Testis (tissue), 3 donors: Measurements from ENCODE around the gene ADAMTS12. TPM values are rescaled to one million over a fixed set of nuclear protein-coding genes. Genes with fewer than 3 reads are reported as not detected.

ENCODE experiments used
- DNase-seq: peaks from one replicate; pipeline ENCODE4 v3.0.0-alpha.2; 2019
- H3K27ac ChIP-seq, 2 donors: fragments of 200-600 bp; sonication (generic); one replicate each; pipeline ENCODE4 v1.5.1; 2019
- H3K27me3 ChIP-seq: fragments of 200-600 bp; sonication (generic); one replicate; pipeline ENCODE4 v1.5.1; 2019
- H3K36me3 ChIP-seq: fragments of 200-600 bp; sonication (generic); one replicate; pipeline ENCODE4 v1.5.1; 2017; ENCODE audit warnings: low read depth; ENCODE audit errors: missing control alignments
- H3K4me1 ChIP-seq: fragments of 200-600 bp; sonication (generic); one replicate; pipeline ENCODE4 v1.5.1; 2019
- H3K4me3 ChIP-seq, 2 donors: fragments of 200-600 bp; sonication (generic); one replicate each; pipeline ENCODE4 v1.5.1; 2017 to 2019
- H3K9me3 ChIP-seq: fragments of 200-600 bp; sonication (generic); one replicate; pipeline ENCODE4 v1.5.1; 2017
- POLR2A ChIP-seq: fragments of 450-650 bp; IDR thresholded peaks from one replicate; pipeline ENCODE4 v1.6.1; 2017; ENCODE audit warnings: antibody characterized with exemption, mild to moderate bottlenecking, moderate library complexity
- WGBS, 2 donors: methylation state at CpG; one replicate each; pipeline ENCODE4 v1.1.5; 2018; 5-methylcytosine and 5-hydroxymethylcytosine counted together
- intact Hi-C: fragments of 100-400 bp; cut with DNase I; formaldehyde crosslinking; loops from one replicate; pipeline ENCODE4 v1.15.1; 2023; ENCODE audit warnings: low total_unique reads
- polyA plus RNA-seq: library from polyadenylated mRNA; stranded (reverse); fragments of 350-450 nt; fragmentation: Illumina TruSeq; extraction: RNeasy Lipid Tissue Mini Kit (QIAGEN cat#74804); gene quantifications from one replicate; pipeline ENCODE4 v1.2.3, GENCODE V29; 2014; ENCODE audit warnings: low read depth, low replicate concordance; ENCODE audit not compliant: insufficient read depth
- total RNA-seq, 2 donors: library from RNA; depleted of rRNA; stranded (reverse); fragments of >200 nt; gene quantifications; one replicate each; pipeline ENCODE4 v1.2.3, GENCODE V29; 2016
- TF ChIP-seq, protein P1 (sequence below), 3 experiments: fragments of 450-650 bp in 2 of 3; fragments of 200-600 bp in 1 of 3; sonication (generic) in 1 of 3; IDR thresholded peaks; one replicate each; pipeline ENCODE4 v1.5.1; 2016 to 2019; ENCODE audit warnings: antibody characterized with exemption in 3 of 3, mild to moderate bottlenecking in 2 of 3, moderate library complexity in 1 of 3

Gene ADAMTS12
- total and polyA plus RNA-seq, 3 donors from 2014 or later, result 4.9 to 9.3 (median 7.5) TPM

DNA sequence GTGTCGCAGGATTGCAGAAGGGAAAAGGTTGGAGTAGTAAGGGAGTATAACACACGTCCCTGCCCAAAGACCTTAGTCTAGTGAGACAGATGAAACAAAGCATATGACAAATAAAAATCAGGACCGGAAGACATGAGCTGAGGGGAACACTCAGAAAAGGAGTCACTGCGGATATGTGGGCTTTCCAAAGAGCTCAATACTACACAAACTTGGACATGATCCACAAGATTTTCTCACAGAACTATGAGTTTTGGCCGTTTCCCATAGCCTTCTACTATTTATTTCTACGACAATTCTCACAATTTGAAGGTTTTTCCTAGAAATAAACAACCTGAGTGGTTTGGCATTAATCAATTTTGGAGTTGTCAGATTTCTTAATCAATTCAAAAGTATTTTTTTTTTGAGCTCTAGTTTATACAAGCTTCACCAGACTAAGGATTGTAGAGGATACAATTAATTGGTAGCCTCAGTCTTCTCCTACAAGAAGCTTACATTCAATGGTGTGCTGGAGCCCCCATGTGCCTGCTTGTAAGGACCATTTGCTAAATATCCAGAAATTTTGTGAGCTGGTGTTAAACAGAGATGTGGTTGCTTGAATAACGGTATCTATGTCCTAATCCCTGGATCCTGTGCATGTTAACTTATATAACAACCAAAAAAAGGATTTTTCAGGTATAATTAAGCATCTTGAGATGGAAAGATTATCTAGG, 91.4 kb downstream of the ADAMTS12 start:
- H3K4me1 ChIP-seq, result peaks cover 7% of the 10 kb centered on the region
- TF ChIP-seq, protein P1, sequence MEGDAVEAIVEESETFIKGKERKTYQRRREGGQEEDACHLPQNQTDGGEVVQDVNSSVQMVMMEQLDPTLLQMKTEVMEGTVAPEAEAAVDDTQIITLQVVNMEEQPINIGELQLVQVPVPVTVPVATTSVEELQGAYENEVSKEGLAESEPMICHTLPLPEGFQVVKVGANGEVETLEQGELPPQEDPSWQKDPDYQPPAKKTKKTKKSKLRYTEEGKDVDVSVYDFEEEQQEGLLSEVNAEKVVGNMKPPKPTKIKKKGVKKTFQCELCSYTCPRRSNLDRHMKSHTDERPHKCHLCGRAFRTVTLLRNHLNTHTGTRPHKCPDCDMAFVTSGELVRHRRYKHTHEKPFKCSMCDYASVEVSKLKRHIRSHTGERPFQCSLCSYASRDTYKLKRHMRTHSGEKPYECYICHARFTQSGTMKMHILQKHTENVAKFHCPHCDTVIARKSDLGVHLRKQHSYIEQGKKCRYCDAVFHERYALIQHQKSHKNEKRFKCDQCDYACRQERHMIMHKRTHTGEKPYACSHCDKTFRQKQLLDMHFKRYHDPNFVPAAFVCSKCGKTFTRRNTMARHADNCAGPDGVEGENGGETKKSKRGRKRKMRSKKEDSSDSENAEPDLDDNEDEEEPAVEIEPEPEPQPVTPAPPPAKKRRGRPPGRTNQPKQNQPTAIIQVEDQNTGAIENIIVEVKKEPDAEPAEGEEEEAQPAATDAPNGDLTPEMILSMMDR (IDR thresholded peaks at IDR 0.05), result no peak
- TF ChIP-seq POLR2A, result no peak
- no peak overlapping the region for H3K27ac ChIP-seq
- H3K36me3 ChIP-seq, result no peaks in the 10 kb centered on the region
- WGBS, 2 donors, result 56 to 57% methylated on average over 7 of the region's 7 CpGs
- no peaks in the 10 kb centered on the region for H3K27me3 ChIP-seq
- DNase-seq, result no peak
- H3K9me3 ChIP-seq, result no peaks in the 10 kb centered on the region
- intact Hi-C loops, result no loop called here
- no peak overlapping the region for H3K4me3 ChIP-seq

DNA sequence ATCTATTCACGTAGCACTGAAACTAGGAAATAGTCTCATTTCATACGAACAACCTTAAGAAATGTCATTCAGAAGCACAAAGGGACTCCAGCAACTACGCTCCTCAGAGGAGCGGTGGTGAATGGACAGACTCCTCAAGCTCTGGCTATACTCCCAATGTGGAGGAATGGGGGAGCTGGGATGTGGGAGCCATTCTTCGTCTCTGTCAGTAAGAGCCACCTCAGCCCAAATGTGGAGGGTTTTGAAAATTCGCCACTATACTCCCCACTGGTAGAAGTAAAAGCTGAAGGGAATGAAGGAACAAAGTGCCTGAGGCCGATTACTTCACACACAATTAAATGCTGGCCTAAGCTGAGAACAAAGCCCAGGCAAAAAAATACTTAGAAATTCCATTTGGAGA, 96.3 kb downstream of the ADAMTS12 start:
- DNase-seq, result no peak
- no peak overlapping the region for H3K4me3 ChIP-seq
- H3K27ac ChIP-seq, result no peak overlapping the region
- TF ChIP-seq, protein P1 (IDR thresholded peaks at IDR 0.05), result no peak
- no peak for TF ChIP-seq POLR2A
- peaks cover 19% of the 10 kb centered on the region for H3K4me1 ChIP-seq
- WGBS, 2 donors, result 63 to 69% methylated on average over 7 of the region's 7 CpGs
- intact Hi-C loops, result no loop called here
- no peaks in the 10 kb centered on the region for H3K27me3 ChIP-seq
- no peaks in the 10 kb centered on the region for H3K9me3 ChIP-seq
- H3K36me3 ChIP-seq, result no peaks in the 10 kb centered on the region

DNA sequence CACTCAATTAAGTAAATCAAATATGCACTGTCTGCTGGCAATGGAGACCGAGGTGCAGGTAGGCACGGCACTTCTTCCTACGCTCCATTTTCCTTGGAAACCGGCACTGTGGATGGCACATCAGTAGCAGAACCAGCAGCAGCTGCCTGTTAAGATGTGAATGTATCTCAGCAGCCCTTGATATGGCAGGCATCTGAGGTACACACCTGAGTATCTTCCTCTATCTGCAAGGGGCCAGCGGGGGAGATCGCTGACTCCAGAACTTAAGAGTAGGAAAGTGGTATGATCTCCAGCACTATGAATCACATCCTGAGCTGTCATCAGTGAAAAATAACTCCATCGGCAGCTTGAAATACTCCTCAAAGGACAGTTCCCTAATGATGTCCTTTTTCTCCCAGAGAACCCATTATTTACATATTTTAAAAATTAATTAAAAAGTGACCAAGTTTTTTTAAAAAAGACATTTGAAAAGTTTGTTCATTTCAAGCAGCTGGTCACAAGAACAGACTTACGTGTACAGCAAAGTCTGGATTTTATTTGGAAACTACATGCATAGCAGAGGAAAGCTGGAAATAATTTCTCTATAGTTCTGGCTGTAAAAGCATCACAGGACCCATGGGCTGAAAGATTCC, 97.1 kb downstream of the ADAMTS12 start:
- TF ChIP-seq, protein P1 (IDR thresholded peaks at IDR 0.05), result no peak
- no peak for TF ChIP-seq POLR2A
- H3K4me3 ChIP-seq, result peak overlapping the region in 1 of 2 donors; percentile 50
- WGBS, 2 donors, result 39 to 47% methylated on average over 8 of the region's 8 CpGs
- intact Hi-C loops, result no loop called here
- peaks cover 19% of the 10 kb centered on the region for H3K4me1 ChIP-seq
- no peaks in the 10 kb centered on the region for H3K27me3 ChIP-seq
- peak overlapping the region in 1 of 2 donors; percentile 38 for H3K27ac ChIP-seq
- no peaks in the 10 kb centered on the region for H3K36me3 ChIP-seq
- no peak for DNase-seq
- no peaks in the 10 kb centered on the region for H3K9me3 ChIP-seq

DNA sequence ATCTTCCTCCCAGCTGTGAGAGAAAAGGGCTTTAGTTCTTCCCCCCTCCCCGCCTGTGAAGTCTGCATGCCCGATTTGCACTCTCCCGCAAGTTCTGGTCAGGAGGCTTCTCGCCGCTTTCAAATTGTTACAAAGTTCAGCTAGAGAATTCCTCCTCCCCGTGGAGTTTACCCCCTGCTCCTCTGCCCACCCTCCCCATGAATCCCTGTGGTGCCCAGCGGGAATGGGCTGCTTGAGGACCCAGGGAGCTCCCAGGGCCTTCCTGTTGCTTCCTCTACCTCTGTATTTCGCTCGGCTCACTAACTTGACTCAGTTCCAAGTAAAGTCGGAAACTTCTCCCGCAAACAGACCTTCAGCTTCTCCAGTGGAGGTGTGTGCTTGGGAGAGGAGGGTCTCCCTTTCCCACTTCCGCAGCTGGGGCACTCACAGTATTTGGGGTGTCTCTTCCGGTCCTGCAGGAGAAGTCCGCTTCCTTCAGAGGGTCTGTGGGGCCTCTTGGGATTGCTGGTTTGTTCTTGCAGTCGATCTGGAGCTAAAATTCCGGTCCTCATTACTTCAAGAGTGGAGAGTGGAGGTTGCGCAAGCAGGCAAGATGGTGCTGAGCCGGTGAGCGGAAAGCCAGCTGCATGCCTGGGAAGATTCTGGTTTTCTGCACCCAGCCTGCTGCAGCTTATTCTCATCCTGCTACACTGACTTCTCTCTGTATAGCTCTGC, 97.8 kb downstream of the ADAMTS12 start:
- peak; percentile 67 for DNase-seq
- peak overlapping the region; percentile 22 to 38 for H3K27ac ChIP-seq
- intact Hi-C loops, result no loop called here
- peak overlapping the region; percentile 22 to 50 for H3K4me3 ChIP-seq
- no peaks in the 10 kb centered on the region for H3K9me3 ChIP-seq
- H3K4me1 ChIP-seq, result peaks cover 19% of the 10 kb centered on the region
- no peaks in the 10 kb centered on the region for H3K36me3 ChIP-seq
- TF ChIP-seq, protein P1 (IDR thresholded peaks at IDR 0.05), result no peak
- no peak for TF ChIP-seq POLR2A
- H3K27me3 ChIP-seq, result no peaks in the 10 kb centered on the region
- 25 to 32% methylated on average over 19 of the region's 19 CpGs for WGBS, 2 donors
